Islet precursor cell (in vitro differentiated cells): ENCODE measurements around the gene GABRA5.

Source experiments
- DNase-seq: peaks from one replicate; pipeline ENCODE4 v3.0.0-alpha.2; 2018

Gene GABRA5

DNA sequence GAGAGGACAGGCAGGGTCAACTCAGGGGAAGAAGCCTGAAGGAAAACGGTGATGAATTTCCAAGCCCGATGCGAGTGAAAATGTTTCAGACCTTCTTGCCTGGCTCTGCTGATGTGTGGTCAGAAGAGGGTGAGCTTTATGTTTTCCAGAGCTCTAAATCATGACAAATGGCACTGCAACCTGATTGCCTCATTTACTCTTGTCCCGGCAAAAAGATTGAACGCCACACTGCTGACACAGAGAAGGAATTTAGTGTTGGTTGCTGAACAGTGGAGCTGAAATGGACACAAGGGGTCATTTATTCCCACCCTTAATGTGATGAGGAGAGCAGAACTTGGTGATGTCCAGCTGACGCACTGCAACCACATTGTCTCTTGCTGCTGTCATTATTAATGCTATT is 68.0 kb downstream of the GABRA5 start:
- no peak for DNase-seq

DNA sequence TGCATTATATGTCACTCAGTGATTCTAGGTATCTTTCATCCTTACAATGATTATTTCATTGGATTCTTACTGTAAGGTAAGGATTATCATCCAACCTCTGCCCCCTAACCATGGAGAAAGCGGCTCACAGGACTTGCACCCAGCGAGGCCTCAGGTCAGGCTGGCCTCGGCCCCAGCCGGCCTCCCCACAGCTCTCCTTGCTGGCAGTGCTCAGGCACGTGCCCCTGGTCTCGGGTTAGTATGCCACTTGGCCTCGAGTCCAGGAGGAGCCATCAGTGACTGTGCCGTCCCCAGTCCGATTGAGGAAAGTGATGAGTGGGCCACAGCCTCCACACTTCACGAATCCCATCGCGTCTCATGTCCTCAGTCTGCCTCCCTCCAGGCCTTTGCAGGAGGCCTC is 68.5 kb downstream of the GABRA5 start:
- DNase-seq, result no peak

DNA sequence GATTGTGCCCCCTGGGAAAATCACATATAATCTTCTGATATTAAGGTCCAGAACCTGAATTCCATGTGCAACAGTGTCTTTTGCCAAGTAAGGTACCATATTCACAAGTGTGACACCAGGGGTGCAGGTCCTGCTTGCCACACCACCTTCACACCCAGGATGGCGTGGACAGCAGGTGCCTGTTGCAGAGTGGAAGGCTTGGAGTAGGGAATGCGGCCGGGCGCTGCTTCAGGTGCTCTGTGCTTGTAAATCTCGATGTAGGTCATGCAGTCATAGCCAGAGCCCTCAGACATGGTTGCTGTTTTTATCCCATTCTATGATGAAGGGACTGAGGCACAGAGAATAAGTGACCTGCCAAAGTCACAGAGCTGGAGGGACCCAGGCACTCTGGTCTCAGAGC is 69.6 kb downstream of the GABRA5 start:
- DNase-seq, result no peak

DNA sequence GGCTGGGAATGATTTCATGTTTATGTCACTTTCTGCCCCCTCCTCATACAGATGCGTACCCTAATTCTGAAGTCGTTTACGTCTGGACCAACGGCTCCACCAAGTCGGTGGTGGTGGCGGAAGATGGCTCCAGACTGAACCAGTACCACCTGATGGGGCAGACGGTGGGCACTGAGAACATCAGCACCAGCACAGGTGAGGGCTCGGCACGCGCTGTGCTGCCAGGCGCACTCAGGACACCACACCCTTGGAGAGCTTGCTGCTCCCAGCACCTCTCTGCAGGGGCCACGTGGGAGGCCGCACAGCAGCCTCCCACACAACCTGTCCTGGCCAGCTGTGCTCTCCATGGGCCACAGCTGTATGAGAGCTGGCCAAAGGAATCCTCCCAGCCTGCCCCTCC is 70.3 kb downstream of the GABRA5 start:
- DNase-seq, result no peak

DNA sequence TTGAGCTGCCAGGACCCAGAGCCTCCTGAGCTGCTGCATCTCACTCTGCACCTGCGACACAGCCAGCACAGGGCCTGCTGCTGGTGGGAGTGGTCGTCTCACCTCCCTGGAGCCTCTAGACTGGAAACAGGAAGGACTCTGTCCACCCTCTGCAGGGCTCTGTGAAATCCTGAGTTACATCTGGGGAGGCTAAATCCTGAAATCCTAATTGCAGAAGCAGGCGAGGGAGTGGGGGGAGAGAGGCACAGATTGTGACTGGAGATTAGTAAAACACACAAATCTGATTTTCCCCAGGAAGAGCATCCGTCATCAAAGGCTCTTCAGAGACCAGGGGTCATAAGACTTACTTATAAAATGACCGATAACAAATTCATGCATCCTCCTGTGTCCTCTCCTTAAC is 72.5 kb downstream of the GABRA5 start:
- no peak for DNase-seq

DNA sequence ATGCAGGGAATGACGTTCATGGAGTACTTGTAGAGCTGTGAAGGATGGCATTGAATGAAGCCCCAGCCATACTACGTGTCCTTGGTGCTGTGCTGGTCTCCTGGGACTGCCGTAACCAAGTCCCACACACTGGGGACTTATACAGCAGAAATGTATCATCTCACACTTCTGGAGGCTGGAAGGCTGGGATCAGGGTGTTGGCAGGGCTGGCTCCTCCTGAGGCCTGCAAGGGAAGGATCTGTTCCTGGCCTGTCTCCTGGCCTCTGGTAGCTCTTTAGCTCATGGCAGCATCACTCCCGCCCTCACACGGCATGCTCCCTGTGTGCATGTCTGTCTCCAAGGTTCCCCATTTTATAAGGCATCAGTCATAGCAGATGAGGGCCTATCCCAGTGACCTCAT is 74.6 kb downstream of the GABRA5 start:
- DNase-seq, result no peak

DNA sequence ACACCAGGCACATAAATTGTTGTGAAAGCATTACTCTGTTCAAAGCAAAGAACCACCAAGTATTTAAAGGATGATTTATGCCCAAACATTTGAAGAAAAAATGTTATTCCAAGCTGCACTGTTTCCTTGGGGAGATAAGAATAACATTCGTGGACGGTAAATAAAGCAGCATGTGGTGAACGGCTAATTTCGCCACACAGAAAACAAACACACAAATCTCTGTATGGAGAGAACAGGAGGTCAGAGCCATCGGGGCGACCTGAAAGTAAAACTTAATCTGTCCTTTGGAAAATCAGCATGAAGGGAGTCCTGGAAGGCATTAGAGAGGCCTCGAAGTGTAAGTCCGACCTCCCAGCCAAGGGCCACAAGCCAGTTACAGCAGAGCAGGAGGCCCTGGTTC is 77.0 kb downstream of the GABRA5 start:
- no peak for DNase-seq

DNA sequence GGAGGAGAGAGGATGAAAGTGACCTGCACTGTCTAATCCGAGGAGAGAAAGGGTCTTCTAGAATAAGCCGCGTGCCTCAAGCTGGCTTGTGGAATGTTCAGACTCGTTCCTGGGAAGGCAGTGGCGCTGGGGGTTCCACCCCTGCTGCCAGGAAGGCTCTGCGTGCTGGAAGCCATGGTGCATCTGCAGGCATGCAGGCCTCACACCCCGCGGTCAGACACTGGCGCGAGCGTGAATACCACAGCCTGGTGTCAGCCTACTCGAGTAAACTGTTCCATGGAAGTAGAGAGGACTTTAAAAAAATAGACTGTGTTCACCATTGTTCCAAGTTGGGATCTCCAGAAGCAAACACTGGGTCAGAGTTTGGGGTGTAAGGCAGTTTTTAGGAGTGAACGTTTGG is 78.2 kb downstream of the GABRA5 start:
- no peak for DNase-seq

DNA sequence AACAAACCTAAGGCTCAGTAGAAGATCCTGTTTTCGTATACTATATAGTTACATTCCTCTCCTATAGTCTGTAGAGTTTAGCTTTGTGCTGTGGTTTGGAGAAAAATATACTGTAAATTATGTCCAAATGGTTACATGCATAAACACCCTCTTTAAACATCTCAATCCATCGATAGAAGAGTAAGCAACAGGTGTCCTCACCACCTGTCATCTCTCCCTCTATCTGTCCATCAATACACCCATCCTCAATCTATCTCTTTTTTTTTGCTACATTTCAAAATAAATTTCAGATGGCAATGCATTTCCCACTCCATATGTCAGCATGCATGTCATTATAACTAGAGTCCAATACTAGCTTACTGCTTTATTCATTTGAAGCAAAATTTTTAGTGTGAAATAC is 83.1 kb downstream of the GABRA5 start:
- no peak for DNase-seq

DNA sequence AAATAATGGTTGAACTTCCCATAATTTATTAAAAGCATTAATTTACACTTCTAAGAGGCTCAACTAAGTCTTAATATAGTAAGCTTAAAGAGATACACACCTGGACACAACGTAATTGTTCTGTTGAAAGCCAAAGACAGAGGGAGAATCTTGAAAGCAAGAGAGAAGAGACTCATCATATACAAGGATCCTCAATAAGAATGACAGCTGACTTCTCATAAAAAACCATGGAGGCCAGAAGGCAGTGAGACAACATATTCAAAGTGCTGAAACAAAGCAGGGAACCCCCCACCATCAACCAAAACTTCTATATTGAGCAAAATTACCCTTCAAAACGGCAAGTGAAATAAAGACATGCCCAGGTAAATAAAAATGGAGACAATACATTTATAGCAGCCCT is 87.5 kb downstream of the GABRA5 start:
- DNase-seq, result no peak

DNA sequence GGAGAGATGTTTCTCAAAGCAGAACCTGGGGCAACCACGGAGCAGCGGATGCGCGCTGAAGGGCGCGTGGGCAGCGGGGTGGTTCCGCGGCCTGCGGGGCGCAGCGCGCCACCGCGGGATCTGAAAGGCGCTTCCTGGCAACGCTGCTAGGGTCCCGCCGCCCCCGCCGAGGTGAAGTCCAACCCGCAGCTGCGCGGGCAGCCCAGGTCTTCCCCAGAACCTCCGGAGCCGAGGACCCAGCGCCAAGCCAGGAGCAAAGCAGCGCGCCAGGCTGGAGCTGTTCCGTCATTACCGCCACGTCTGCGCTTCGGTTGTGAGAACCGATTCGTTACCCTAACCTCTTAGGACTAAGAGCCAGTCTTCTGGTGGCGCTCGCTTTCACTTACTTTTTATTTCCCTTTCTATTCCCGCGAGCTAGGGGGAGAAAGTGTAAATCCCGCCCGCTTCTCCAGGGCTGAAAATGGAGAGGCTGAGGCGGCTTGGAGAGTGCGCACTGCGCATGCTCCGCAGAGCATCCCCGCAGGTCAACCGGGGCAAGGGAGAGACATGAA is 100.9 kb downstream of the GABRA5 start:
- peak; percentile 79 for DNase-seq

DNA sequence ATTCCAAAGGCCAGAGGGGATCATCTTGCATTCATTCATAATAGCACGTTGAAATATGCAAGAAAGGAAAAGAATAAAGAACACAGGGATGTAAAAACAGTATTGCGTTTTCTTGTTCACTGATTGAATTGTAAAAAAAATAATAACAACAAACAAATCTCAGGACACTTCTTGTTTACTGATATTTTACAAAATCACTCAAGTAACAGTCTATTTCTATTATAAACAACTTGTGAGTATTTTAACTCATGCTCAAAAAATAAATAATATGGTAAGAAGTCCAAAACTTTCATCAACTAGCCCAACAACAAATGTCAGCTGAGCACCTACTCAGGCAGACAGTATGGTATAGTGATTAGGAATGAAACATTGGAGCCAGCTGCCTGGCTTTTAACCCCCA is 101.9 kb downstream of the GABRA5 start:
- no peak for DNase-seq

DNA sequence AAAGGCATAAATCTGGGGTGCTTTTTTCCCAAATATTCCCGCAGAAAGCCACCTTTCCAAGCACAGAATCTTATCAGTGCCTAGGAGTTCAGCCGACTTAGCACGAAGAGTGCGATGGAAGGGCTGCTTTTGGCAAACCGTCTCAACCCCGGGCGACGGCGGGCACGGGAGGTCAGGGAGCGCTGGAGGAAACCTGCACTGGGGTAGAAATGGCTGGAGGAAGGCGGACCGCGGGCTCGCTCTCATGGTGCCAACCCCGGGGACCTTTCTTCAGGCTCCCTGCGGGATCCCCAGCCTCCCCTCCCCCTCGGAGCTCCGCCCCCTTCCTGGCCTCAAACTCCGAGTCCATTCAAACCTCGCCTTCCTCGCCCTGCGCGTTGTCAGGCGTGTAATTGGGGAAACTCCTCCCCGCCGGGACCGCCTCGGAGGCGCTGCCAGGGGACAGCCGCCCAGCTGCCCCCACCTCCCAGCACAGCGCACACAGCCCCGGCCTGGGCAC is 103.9 kb downstream of the GABRA5 start, which contains the start of gene GABRG3:
GABRG3 (plus strand) TSS at position 470 of the 499 bp plus-strand sequence.
- DNase-seq, result peak; percentile 79

DNA sequence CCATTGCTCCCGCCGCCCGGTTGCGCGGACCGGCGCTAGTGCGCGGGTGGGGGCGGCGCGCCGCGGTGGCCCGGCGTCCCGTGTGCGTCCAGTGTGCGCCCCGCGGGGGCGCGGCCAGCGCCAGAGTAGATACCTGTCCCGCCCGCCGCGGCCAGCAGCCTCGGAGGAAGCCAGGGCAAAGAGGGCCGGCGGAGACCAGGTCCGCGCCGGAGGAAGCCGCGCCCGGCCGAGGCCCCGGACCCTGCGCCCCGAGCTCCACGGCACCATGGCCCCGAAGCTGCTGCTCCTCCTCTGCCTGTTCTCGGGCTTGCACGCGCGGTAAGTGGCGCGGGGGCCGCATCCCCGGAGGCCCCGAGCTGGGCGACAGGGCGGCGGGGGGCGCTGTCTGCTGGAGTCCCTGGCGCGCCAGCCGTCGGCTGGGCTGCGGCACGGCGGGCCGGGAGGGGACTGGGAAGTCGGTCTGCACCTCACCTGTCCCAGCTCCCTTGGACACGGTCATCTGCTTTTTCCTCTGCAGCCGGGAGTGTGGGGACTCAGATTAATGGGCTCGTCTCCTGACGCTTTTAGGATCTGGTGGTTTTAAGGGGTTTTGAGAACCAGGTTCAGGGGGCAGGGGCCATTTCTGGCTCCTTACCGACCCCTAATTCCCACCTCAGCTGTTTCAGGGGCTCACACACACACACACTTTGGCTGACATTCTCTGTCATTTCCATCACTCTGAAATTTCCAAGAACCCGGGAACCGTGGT is 104.6 kb downstream of the GABRA5 start:
- DNase-seq, result peak; percentile 72

DNA sequence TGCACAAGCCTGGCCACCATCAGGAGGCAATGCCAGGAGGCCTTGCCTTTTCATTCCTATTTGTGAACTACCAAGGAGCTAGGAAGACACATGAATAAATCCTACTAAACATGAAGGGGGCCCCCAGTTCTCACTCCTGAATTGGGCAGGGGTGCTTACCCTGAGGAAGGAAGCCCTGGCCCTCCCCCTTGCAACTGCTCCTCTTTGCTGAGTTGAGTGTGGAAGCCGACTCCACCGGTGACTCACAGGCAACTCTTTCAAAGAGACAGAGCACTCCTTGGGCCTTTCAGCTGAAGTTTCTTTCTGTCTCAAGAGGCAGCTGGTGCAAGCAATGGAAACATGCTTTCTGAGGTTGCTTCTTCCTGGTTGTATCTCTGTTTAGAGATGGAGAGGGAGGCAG is 105.8 kb downstream of the GABRA5 start:
- peak; percentile 63 for DNase-seq

DNA sequence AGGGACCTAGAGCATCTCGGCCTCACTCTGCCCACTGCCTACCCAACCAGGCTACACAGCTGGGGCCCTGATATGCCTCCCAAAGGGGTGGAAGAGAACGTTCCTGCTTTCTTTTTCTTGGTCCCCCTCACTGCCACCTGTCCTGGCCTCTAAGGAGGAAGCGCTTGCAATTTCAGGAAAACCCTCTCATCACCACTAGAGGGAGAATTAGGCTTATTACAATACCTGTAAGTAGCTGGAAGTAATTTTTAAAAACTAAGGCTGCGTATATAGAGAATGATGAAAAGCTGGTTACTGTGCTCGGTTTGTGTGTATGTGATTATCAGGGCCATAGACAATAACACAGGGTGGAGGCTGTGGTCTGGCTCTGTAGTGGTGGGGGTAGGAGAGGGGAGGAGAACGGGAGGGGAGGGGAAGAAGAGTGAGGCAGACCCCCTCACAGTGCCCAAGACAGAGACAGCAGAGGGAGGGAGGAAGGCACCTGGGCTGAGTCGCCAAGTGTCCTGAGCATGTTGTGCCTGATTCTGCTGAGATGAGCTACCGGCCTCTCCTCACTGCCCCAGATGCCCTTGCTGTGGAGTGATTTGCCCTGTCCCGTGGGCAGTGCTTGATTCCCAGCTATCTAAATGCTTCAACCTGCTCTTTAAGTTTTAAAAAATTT is 107.4 kb downstream of the GABRA5 start:
- DNase-seq, result no peak

DNA sequence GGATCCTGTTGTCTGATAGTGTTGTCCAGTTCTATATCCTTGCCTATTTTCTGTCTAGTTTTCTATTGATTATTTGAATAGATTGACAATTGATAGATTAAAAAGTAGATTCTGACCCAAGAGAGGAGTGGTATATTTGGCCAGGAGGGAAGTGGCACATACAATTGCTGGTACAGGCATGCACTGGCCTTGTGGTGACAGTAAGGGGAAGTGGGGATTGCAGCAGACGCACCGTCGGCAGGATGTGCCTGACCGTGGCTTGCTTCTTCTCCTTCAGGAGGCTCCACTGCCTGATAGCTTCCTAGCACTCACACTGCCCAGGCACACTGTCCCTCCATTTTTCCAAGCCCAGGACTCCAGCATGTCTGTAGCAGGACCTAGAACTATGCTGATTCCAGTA is 114.6 kb downstream of the GABRA5 start:
- DNase-seq, result no peak

DNA sequence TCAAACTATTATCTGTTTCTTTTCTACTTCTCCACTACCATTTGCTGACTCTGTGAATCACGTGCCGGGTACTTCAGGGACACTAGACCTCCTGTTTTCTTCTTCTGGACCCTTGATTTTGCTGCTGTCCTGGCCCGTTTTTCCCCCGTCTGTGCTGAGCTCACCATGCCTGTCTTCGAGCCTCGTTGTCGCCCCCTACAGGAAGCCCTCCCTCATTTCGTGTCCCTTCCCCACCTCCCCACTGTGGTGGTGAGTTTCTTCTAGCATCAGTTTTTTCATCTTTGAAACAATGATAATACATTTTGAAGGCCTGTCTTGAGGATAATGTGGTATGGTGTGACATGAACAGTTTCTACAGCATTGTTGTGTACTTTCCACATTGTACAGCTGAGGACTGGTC is 117.0 kb downstream of the GABRA5 start:
- DNase-seq, result no peak

DNA sequence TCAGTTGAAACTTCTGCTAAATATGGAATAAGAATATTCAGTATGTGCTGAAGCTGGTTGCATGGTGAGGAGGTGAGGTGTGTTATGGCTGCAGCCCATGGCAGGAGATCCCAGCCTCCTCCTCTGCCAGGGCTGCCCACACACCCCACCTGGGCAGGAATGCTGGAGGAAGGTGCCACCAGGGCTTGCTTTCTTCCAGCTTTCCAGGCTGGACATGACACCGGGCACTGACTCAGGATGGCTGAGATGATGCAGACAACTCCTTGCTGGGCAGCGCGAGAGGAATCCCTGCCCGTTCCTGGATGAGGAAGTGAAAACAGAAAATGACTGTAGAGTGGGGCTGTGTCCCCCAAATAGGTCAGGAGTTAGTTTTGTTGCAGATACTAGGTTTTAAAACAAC is 118.2 kb downstream of the GABRA5 start:
- DNase-seq, result no peak

DNA sequence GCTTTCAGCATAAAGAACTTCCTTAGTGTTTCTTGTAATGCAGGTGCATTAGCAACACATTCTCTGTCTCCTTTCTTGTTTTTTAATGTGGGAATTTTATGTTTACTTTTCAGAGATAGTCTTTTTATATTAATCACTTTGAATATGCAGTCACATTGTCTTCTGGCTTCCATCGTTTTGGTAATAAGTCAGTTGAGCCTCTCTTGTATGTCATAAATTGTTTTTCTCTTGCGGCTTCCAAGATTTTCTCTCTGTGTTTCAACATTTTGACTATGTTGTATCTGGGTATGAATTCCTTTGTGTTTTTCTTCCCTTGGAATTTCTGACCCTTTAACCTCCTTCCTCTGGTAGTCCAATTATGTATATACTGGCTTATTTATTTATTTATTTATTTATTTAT is 129.4 kb downstream of the GABRA5 start:
- no peak for DNase-seq
